Measurements from ENCODE around the gene MAP1LC3A.
A peak's percentile ranks its signal among the peaks of the same experiment; 100 is the strongest.

The MAP1LC3A gene

DNA sequence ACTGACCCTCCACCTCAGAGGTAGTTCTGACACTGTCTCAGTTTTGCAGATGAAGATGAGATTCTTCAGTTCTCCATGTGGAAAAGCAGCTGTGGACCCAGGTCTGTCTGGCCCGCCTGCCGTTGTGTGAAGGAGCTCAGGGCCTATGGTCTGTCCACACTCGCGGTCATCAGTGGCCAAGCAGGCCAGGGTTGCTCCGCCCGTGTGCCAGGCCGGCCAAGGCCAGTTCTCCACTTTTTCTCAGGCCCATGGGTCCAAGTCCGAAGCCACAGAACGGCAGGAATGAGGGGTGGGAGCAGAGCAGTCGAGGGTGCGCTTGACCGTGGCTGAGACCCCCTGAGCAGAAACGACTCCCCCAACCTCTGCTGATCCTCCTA lies 8.6 kb upstream of the MAP1LC3A start:
- no peak for DNase-seq

- no peak for DNase-seq
Observed at GRCh38 chr20:34552569-34552968, 5.9 kb upstream of the MAP1LC3A start.

DNA sequence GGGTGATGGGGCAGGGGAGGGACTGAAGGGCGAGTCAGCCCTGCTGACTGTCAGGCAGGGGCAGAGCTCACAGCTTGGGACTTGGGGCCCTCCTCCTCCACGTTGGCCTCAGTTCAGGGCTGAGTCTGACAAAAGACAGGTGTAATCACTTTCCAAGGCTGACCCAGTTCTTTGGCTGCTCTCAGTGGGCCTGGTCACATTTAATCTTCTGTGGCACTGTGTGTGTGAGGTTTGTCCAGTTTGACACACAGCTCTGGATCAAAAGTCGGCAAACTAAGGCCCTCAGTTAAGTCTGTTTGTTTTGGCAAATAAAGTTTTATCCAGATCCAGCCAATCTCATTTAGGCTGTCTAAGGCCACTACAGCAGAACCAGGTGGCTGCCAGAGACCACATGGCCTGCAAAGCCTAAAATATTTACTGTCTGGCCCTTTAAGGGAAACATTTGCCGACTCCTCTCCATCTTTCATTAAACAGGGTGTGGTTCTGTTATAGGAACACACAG lies 5.1 kb upstream of the MAP1LC3A start:
- no peak for DNase-seq

- peak; percentile 41 for DNase-seq
Observed at GRCh38 chr20:34557936-34558319, 590 bp upstream of the MAP1LC3A start.

DNA sequence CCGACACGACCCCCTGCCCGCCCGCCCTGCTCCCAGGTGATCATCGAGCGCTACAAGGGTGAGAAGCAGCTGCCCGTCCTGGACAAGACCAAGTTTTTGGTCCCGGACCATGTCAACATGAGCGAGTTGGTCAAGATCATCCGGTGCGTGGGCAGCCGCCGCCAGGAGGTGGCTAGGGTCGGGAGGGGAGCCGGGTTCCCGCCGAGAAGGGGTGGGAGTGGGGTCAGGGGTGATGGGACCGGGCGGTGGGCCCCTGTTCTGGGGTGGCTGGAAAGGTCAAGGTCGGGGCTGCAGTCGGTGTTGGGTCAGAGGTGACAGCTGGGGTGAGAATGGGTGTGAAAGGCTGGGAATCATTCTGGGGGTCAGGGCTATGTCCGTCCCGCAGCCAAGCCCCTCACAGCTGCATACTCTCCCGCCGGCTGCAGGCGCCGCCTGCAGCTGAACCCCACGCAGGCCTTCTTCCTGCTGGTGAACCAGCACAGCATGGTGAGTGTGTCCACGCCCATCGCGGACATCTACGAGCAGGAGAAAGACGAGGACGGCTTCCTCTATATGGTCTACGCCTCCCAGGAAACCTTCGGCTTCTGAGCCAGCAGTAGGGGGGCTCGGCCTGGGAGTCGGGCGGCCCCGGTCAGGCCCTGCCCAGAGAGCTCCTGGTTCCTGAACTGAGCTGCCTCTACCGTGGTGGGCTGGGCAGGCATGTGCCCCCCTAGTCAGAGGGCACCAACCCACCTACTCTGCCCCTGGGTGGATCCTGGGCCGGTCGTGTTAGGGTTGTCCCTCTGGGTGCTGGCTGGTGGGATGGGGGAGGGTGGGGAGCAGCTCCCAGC lies 1.0 kb downstream of the MAP1LC3A start:
- DNase-seq = no peak

GRCh38 chr20:34560141-34560523 lies 1.6 kb downstream of the MAP1LC3A start:
- no peak for DNase-seq

GRCh38 chr20:34560614-34561013 lies 2.1 kb downstream of the MAP1LC3A start:
- no peak for DNase-seq

DNA sequence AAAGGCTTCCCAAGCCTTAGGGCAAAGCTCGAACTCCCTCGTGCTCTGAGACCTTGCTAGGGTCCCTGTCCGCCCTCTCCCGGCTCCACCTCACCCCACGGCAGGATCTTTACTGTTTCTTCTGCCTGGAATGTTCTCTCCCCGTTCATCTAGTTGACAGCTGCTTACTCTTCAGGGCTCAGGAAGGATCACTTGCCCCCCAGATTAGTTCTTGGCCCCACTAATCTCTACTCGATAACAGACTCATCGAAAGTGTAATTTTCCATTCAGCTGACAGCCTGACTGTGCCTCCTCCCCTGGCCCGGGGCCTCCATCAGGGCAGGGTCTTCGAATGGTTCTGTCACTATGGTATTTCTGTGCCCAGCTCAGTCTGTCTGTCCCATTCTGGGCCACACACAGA lies 3.1 kb downstream of the MAP1LC3A start:
- DNase-seq = no peak

DNA sequence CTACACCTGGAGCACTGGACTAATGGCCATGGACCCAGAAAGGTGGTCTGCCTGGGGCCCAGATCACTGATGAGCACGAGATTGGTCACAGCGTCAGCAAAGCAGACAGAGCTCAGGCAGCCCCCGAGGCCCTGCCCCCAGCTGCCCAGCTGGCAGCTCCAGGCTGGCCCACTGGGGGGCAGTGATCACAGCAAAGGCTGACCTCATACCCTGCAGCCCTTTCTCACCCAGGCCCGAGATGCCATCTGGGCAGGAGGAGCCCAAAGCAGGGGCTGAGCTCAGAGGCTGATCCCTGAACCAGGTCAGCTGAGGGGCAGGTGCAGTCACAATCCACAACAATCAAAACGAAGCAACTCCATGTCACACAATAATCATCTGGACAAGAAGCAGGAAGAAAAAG lies 4.1 kb downstream of the MAP1LC3A start:
- DNase-seq = peak; percentile 42

GRCh38 chr20:34564833-34565232 lies 6.3 kb downstream of the MAP1LC3A start:
- no peak for DNase-seq

- DNase-seq = peak; percentile 28
Observed at GRCh38 chr20:34566978-34567891, 8.7 kb downstream of the MAP1LC3A start.

- DNase-seq = no peak
Observed at GRCh38 chr20:34567892-34568865, 9.7 kb downstream of the MAP1LC3A start.

DNA sequence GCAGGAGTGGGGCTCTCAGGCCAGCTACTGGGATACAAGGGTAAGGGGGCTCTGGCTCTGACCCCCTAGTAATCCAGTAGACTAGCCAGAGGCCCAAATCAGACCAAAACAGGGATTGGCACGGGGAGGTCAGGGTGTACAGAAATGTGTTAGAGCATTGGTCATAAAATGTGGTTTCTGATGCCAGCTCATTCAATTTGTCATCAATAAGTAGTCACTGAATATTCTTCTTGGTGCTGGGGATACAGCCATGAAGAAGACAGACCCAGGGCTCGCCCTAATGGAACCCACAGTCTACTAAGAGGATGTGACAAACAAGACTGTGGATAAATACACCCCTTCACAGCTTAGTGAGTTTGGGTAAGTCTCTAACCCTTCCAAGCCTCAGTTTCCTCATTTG lies 11.1 kb downstream of the MAP1LC3A start:
- DNase-seq = no peak

DNA sequence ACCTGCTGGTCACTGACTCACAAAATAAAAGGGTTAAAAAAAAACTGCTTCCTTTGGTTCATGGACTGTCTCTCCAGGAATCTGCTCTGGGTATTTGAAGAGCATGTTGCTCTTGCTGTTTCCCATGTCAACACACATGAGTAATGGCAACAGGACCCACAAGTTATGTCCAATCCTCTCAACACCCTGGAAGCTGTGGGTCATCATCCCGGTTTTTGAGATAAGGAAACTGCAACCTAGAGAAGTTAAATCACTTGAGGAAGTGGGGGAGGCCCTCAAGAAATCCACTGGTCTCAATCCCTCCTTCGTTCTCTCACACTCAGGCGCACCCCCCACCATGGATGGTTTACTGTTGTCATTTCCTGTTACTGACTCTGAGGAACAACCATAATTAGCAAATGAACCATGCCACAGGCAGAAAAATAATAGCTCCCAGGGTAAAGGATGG lies 12.4 kb downstream of the MAP1LC3A start:
- no peak for DNase-seq

DNA sequence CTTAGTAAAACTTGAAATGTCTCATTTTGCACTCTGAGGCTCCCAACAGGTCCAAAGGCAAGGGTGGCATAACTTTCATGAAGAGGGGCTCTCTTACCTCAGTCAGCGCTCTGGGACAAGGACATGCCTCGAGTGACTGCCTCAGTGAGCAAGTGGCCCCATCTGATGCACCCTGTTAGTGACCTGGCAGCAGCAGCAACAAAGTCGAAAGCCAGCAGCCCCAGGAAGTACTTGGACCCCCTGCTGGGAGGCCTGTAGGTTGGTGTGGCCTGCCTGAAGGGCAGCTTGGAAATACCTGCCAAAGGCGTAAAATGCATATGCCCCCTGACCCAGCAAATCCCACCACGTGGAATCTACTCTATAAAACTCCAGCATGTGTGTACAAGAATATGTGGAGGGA lies 13.2 kb downstream of the MAP1LC3A start:
- DNase-seq = no peak

- no peak for DNase-seq
Observed at GRCh38 chr20:34573541-34574300, 15.2 kb downstream of the MAP1LC3A start.

DNA sequence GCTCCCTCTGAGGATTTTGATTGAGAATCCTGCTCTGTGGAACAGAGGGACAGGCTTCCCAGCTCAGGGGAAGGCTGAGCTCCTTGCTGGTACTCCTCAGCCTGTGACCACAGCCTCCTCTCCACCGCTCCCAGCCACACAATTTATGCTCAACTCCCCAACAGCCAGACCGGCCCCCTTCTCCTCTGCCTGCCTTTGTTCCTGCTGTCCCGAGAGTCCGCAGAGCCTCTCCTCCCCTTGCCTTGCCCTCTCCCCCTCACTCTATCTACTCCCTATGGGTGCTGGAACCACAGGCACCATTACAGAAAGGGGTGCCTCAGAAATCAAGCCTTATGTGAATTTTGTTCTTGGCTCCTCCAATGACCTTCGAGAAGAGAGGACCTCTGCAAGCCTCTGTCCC lies 15.9 kb downstream of the MAP1LC3A start:
- DNase-seq = no peak

- no peak for DNase-seq
Observed at GRCh38 chr20:34574861-34575260, 16.3 kb downstream of the MAP1LC3A start.

DNA sequence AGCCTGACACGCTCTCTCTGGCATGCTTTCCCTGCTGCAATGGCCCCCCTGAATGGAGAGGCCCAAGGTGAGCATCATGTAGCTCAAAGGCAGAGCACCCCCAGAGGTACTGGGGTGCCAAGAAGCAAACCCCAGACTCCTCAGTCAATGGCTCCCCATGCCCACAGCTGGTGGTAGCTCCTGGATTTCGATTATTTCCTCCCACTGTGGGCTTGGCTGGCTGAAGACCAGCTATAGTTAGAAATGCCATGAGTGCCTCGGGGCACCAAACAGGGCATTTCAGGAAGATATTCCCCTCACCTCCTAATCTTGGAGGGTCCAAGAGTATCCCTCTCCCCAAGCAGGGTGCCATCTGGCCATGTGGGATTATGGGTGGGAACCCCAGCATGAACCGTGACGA lies 16.8 kb downstream of the MAP1LC3A start:
- no peak for DNase-seq

DNA sequence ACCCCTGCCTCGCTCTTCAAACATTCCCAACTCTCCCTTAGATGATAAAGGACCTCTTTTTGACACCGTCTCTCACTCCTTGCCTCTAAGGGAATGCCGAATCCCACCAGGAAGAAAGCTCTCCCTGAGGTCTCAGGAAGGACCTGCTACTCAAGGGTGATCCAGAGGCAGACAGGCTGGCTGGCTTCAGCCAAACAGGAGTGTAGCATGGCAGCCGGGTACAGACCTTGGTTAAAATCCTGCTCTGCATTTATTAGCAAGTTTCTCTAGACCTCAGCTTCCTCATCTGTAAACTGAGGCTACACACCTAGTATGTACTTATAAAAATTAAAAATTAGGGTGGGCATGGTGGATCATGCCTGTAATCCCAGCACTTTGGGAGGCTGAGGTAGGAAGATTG lies 17.2 kb downstream of the MAP1LC3A start:
- no peak for DNase-seq

- no peak for DNase-seq
Observed at GRCh38 chr20:34577061-34577460, 18.5 kb downstream of the MAP1LC3A start.

DNA sequence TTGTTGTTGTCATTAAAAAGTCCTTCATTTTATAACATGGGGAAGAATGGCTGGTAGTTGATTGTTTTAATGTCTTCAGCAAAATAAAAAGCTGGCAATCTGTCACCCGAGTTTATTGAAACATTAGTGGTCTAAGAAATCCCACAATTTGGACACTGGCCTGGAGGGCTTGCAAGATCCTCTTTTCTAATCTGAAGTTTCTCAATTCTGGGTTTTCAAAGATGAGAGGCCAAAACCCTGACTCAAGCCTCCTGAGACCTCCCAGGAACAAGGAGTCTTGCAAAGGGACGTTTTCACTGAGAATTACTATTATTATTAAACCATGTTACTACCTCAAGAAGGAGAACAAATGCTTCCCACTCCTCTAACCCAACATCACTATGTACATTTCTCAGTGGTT lies 19.5 kb downstream of the MAP1LC3A start:
- no peak for DNase-seq

Data from NCI-H146 (cell line).